Common myeloid progenitor, CD34-positive (primary cell): ENCODE results near the gene NDUFB6. TPM values are rescaled to one million over a fixed set of nuclear protein-coding genes. Genes with fewer than 3 reads are reported as not detected.
A peak's percentile ranks its signal among the peaks of the same experiment; 100 is the strongest.
"Not testable (repeated sequence)": the region's sequence is repeated elsewhere in the genome, so short reads cannot be mapped to it uniquely, and the experiment has no call there.

Experiments
- CTCF ChIA-PET: fragments of 350-600 bp; sonication (Branson Sonifier 250); formaldehyde crosslinking; loops from one replicate; lab custom pipeline; 2021; ENCODE audit warnings: antibody characterized with exemption; lab: Charles Lee
- POLR2A ChIA-PET: fragments of 350-600 bp; sonication (Branson Sonifier 250); formaldehyde crosslinking; loops from one replicate; lab custom pipeline; 2021; ENCODE audit warnings: antibody characterized with exemption; lab: Charles Lee
- DNase-seq, 3 donors: peaks; one replicate each; pipeline versions ENCODE4 v3.0.0 to v3.0.0-alpha.2; 2013
- H3K27ac ChIP-seq, 2 experiments: 1 replicate in 1 of 2; 2 replicates in 1 of 2; pipeline ENCODE4 v1.7.0; 2013; ENCODE audit warnings: inconsistent platforms in 2 of 2, low read length in 2 of 2, mild to moderate bottlenecking in 2 of 2, low read depth in 1 of 2, moderate library complexity in 1 of 2; ENCODE audit not compliant: severe bottlenecking in 2 of 2, insufficient read depth in 1 of 2, poor library complexity in 1 of 2
- H3K27me3 ChIP-seq, 5 experiments: replicated peaks in 2 of 5; 1 replicate in 3 of 5; 2 replicates in 2 of 5; pipeline versions ENCODE4 v1.6.1 to v1.7.0; 2013; ENCODE audit warnings: low read length in 4 of 5, mild to moderate bottlenecking in 2 of 5, moderate library complexity in 2 of 5, inconsistent platforms in 1 of 5; ENCODE audit not compliant: insufficient read depth in 5 of 5, control insufficient read depth in 4 of 5
- H3K36me3 ChIP-seq, 4 experiments: 1 replicate in 2 of 4; 2 replicates in 2 of 4; pipeline versions ENCODE4 v1.6.1 to v1.7.0; 2013; ENCODE audit warnings: low read length in 3 of 4, control low read depth in 1 of 4, mild to moderate bottlenecking in 1 of 4; ENCODE audit not compliant: control insufficient read depth in 4 of 4, insufficient read depth in 4 of 4
- H3K4me1 ChIP-seq, 4 experiments: 1 replicate in 3 of 4; 2 replicates in 1 of 4; pipeline versions ENCODE4 v1.6.1 to v1.7.1; 2013; ENCODE audit warnings: low read length in 3 of 4, mild to moderate bottlenecking in 3 of 4, control low read depth in 1 of 4, inconsistent platforms in 1 of 4, moderate library complexity in 1 of 4; ENCODE audit not compliant: control insufficient read depth in 4 of 4, insufficient read depth in 4 of 4; ENCODE audit errors: control extremely low read depth in 1 of 4
- H3K4me3 ChIP-seq, 7 experiments: 1 replicate in 4 of 7; 2 replicates in 3 of 7; pipeline versions ENCODE4 v1.5.1 to v1.7.0; 2013; ENCODE audit warnings: mild to moderate bottlenecking in 7 of 7, low read length in 6 of 7, moderate library complexity in 6 of 7, inconsistent platforms in 2 of 7, low read depth in 2 of 7, control low read depth in 1 of 7; ENCODE audit not compliant: insufficient read depth in 4 of 7, control insufficient read depth in 1 of 7; ENCODE audit errors: extremely low read depth in 1 of 7
- H3K9me3 ChIP-seq, 5 experiments: 1 replicate in 4 of 5; 2 replicates in 1 of 5; pipeline versions ENCODE4 v1.6.1 to v1.7.1; 2013; ENCODE audit warnings: low read length in 4 of 5, mild to moderate bottlenecking in 2 of 5, inconsistent platforms in 1 of 5, low read depth in 1 of 5, moderate library complexity in 1 of 5; ENCODE audit not compliant: control insufficient read depth in 4 of 5, insufficient read depth in 2 of 5; ENCODE audit errors: control extremely low read depth in 1 of 5
- WGBS: methylation state at CpG from one replicate; pipeline ENCODE4 v1.1.5; 2013; ENCODE audit not compliant: insufficient coverage; 5-methylcytosine and 5-hydroxymethylcytosine counted together
- polyA plus RNA-seq: library from polyadenylated mRNA; unstranded; fragments of 120-200 nt; gene quantifications from one replicate; pipeline ENCODE4 v1.2.1, GENCODE V29; 2013

Gene NDUFB6
- 36.0 TPM for polyA plus RNA-seq

DNA sequence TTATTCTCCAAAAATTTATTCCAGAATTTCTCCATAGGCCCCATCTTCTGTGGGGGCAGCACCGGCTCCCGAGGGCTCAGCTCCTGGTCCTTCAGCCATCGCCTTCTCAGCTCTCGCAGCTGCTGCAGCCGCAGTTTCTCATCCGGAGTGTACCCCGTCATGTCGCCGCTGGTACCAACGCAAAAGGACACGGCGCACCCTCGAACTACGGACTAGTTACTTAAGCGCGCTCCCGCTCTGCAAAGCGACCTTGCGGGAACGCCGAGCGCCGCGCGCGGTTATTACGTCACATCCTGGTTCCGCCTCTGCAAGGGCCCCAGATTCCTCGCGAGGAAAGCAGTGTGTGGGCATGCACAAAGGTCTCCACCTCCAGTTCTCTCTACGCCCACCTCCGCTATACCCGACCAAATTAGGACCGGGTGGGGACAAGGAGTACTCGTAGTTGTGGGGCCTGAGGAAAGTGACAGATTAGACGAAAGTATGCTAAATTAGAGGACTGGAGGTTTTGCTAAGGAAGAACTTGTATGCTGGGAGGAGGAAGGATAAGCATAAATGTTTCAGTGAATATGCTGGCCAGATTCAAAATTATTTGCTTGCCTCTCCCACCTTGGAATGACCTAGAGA is at the start of gene NDUFB6:
Gene NDUFB6 (minus strand): TSS at position 260 of the 624 bp plus-strand sequence. CDS start 99 bp downstream, at position 161.
- ChIA-PET POLR2A (interaction anchor here (0.6 to 2.3 kb wide), 2 partner anchors 21 to 43 kb away, joined by 3 to 12 read pairs; partner anchors contain the start of genes SMIM27 and TOPORS), CTCF (interaction anchor here (1.1 to 4.0 kb wide), 15 partner anchors 8 to 408 kb away, joined by 3 to 61 read pairs (median 11); partner anchors contain the start of genes RIGI, SMIM27 and TOPORS)
- Histone ChIP-seq H3K36me3 (peaks cover under 1 to 3% (median 3%) of the 10 kb centered on the region in 4 experiments), H3K4me1 (peaks cover 13 to 34% (median 17%) of the 10 kb centered on the region in 4 experiments), H3K27ac (peak within 1 kb of the TSS; percentile 81 to 89), H3K4me3 (peak within 1 kb of the TSS; percentile 88 to 100 (median 100)), H3K9me3 (no peaks in the 10 kb centered on the region), H3K27me3 (peaks cover 0 to 1% (median 0%) of the 10 kb centered on the region in 5 experiments)
- peak; percentile 98 for DNase-seq
- WGBS: 0% methylated on average over 30 of the region's 36 CpGs

DNA sequence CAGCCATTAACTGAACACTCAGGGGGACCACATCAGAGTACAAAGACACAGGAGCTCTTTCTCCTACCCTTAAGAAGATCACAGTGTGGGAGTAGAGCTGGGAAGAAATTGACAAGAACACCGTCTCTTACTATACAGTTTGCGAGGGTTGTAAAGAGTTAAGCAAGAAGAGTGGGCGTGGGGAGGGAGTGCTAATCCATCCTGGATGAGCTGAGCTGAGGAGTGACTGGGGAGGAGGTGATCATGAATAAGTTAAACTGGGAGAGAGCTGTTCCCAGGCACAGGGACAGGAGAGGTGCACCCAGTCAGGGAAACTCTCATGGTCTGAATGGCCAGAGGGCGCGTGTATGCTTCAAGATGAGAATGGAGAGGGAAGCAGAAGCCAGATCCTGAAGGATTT is 45.3 kb upstream of the NDUFB6 start:
- H3K4me1 ChIP-seq: no peaks in the 10 kb centered on the region
- WGBS: 87% methylated on average over 4 of the region's 5 CpGs
- peaks cover 0 to 44% (median 25%) of the 10 kb centered on the region in 5 experiments for H3K27me3 ChIP-seq
- no peaks in the 10 kb centered on the region for H3K36me3 ChIP-seq
- POLR2A ChIA-PET: no interaction called here
- DNase-seq: no peak
- CTCF ChIA-PET: no interaction called here
- no peaks in the 10 kb centered on the region for H3K9me3 ChIP-seq
- no peak overlapping the region for H3K4me3 ChIP-seq
- no peak overlapping the region for H3K27ac ChIP-seq

DNA sequence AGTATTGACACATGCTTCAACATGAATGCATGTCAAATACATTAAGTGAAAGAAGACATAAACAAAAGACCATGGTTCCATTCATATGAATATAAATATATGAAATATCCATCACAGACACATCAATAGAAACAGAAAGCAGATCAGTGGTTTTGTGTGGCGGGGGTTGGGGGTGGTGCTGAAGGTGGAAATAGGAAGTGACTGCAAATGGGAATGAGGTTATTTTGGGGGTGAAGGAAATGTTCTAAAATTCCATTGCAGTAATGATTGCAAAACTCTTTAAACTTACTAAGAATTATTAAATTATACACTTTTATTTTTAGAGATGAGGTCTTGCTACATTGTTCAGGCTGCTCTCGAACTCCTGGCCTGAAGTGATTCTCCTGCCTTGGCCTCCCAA is 33.9 kb upstream of the NDUFB6 start:
- ChIA-PET CTCF (no interaction called here), POLR2A (no interaction called here)
- peaks cover 0 to 28% (median 7%) of the 10 kb centered on the region in 5 experiments for H3K27me3 ChIP-seq
- no peaks in the 10 kb centered on the region for H3K36me3 ChIP-seq
- no peaks in the 10 kb centered on the region for H3K4me1 ChIP-seq
- H3K4me3 ChIP-seq: no peak overlapping the region
- no peak for DNase-seq
- 89% methylated on average over 1 of the region's 2 CpGs for WGBS
- H3K27ac ChIP-seq: no peak overlapping the region
- peaks cover 0 to 7% (median 1%) of the 10 kb centered on the region in 5 experiments for H3K9me3 ChIP-seq

DNA sequence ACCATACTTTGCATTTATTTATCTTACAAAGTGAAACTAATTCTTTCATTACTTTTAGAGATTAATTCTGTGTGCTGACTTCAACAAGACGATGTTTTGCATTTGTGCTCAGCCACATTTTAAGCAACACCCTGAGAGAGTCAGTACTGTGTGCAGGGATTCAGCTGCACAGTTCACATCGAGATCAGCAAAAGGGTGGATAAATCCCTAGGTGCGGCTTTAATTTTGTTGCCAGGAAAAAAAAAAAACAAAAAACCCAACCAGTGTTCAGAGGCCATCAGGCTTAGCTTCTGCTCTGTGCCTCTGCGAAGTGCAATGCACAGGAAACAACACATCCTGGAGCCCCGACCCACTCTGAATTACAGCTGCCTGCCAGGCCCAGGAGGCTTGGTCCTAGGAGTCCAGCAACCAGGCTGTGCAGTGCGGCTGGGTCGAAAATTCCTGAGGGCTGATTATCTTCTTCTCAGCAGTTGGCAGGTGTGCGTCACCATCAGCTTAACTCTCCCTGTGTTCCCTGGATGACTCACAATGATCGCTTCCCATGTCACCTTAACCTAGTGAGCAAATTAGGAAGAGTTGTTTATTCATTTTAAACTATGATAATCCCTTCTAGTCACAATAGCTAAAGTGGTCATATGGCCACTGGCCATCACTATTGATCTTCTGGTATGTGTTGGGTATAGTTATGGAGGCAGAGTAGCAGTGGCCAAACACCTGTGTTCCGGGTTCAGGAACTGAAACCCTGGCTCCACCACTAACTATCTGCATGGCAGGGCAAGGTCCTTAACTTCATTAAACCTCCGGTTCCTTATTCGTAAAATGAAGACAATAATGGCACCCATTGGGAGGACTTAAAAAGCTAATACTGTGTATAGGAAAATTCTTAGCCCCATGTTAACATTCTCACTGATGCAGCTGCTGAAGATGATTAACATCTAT is 31.2 kb upstream of the NDUFB6 start:
- ChIA-PET POLR2A (no interaction called here), CTCF (interaction anchor here (0.8 to 1.1 kb wide), 2 partner anchors 10 to 16 kb away, joined by 3 read pairs; no protein-coding TSS in a partner anchor)
- no peak for DNase-seq
- Histone ChIP-seq H3K4me3 (no peak overlapping the region), H3K36me3 (no peaks in the 10 kb centered on the region), H3K4me1 (no peaks in the 10 kb centered on the region), H3K27me3 (peaks cover 1 to 50% (median 11%) of the 10 kb centered on the region in 5 experiments), H3K27ac (no peak overlapping the region), H3K9me3 (peaks cover 0 to 7% (median 1%) of the 10 kb centered on the region in 5 experiments)
- WGBS: 18% methylated on average over 6 of the region's 12 CpGs

DNA sequence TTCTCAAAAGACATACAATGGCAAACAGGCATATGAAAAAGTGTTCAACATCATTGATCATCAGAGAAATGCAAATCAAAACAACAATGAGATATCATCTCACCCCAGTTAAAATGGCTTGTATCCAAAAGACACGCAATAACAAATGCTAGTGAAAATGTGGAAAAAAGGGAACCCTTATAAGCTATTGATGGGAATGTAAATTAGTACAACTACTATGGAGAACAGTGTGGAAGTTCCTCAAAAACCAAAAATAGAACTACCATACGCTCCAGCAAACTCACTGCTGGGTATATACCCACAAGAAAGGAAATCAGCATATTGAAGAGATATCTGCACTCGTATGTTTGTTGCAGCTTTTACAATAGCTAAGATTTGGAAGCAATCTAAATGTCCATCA is 26.1 kb upstream of the NDUFB6 start:
- H3K4me3 ChIP-seq, H3K27ac ChIP-seq, H3K9me3 ChIP-seq, POLR2A ChIA-PET, H3K36me3 ChIP-seq, DNase-seq, H3K4me1 ChIP-seq: not testable (repeated sequence)
- CTCF ChIA-PET: interaction anchor here (2.7 kb wide), 1 partner anchor 17 kb away, joined by 6 read pairs; no protein-coding TSS in a partner anchor
- peaks cover 6 to 40% (median 9%) of the 10 kb centered on the region in 5 experiments for H3K27me3 ChIP-seq
- no CpG with 5 or more reads among the region's 3 CpGs for WGBS

DNA sequence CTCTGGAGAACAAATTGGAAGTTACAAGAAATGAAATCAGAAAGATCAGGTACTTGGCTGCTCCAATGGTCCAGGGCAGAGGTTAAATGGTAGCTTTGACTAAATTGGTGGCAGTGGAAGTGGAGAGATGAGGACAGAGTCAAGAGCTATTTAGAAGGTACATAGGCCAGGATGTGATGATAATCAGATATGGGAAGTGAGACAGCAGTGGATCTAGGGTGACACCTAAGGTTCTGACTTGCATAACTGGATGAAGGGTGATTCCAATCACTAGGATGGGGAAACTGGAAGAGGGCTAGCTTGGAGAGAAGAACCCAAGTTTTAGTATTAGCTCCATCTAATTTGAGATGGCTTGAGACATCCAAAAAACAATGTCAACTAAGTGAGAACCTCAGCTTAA is 24.0 kb upstream of the NDUFB6 start:
- H3K27ac ChIP-seq: no peak overlapping the region
- no peak for DNase-seq
- H3K36me3 ChIP-seq: no peaks in the 10 kb centered on the region
- ChIA-PET CTCF (interaction anchor here (1.2 kb wide), 1 partner anchor 16 kb away, joined by 4 read pairs; no protein-coding TSS in a partner anchor), POLR2A (no interaction called here)
- no peak overlapping the region for H3K4me3 ChIP-seq
- H3K9me3 ChIP-seq: peaks cover 0 to 4% (median 0%) of the 10 kb centered on the region in 5 experiments
- peaks cover 4 to 28% (median 6%) of the 10 kb centered on the region in 5 experiments for H3K27me3 ChIP-seq
- peaks cover 0 to 7% (median 5%) of the 10 kb centered on the region in 4 experiments for H3K4me1 ChIP-seq
